Testis (tissue), 3 donors: Measurements from ENCODE around the gene LNP1. TPM values are rescaled to one million over a fixed set of nuclear protein-coding genes. Genes with fewer than 3 reads are reported as not detected.

Source experiments
- DNase-seq: peaks from one replicate; pipeline ENCODE4 v3.0.0-alpha.2; 2019
- H3K27ac ChIP-seq, 2 donors: fragments of 200-600 bp; sonication (generic); one replicate each; pipeline ENCODE4 v1.5.1; 2019
- H3K27me3 ChIP-seq: fragments of 200-600 bp; sonication (generic); one replicate; pipeline ENCODE4 v1.5.1; 2019
- H3K36me3 ChIP-seq: fragments of 200-600 bp; sonication (generic); one replicate; pipeline ENCODE4 v1.5.1; 2017; ENCODE audit warnings: low read depth; ENCODE audit errors: missing control alignments
- H3K4me1 ChIP-seq: fragments of 200-600 bp; sonication (generic); one replicate; pipeline ENCODE4 v1.5.1; 2019
- H3K4me3 ChIP-seq, 2 donors: fragments of 200-600 bp; sonication (generic); one replicate each; pipeline ENCODE4 v1.5.1; 2017 to 2019
- H3K9me3 ChIP-seq: fragments of 200-600 bp; sonication (generic); one replicate; pipeline ENCODE4 v1.5.1; 2017
- CTCF ChIP-seq, 3 experiments: fragments of 450-650 bp in 2 of 3; fragments of 200-600 bp in 1 of 3; sonication (generic) in 1 of 3; IDR thresholded peaks; one replicate each; pipeline ENCODE4 v1.5.1; 2016 to 2019; ENCODE audit warnings: antibody characterized with exemption in 3 of 3, mild to moderate bottlenecking in 2 of 3, moderate library complexity in 1 of 3
- POLR2A ChIP-seq: fragments of 450-650 bp; IDR thresholded peaks from one replicate; pipeline ENCODE4 v1.6.1; 2017; ENCODE audit warnings: antibody characterized with exemption, mild to moderate bottlenecking, moderate library complexity
- WGBS, 2 donors: methylation state at CpG; one replicate each; pipeline ENCODE4 v1.1.5; 2018; 5-methylcytosine and 5-hydroxymethylcytosine counted together
- intact Hi-C: fragments of 100-400 bp; cut with DNase I; formaldehyde crosslinking; loops from one replicate; pipeline ENCODE4 v1.15.1; 2023; ENCODE audit warnings: low total_unique reads
- polyA plus RNA-seq: library from polyadenylated mRNA; stranded (reverse); fragments of 350-450 nt; fragmentation: Illumina TruSeq; extraction: RNeasy Lipid Tissue Mini Kit (QIAGEN cat#74804); gene quantifications from one replicate; pipeline ENCODE4 v1.2.3, GENCODE V29; 2014; ENCODE audit warnings: low read depth, low replicate concordance; ENCODE audit not compliant: insufficient read depth
- total RNA-seq, 2 donors: library from RNA; depleted of rRNA; stranded (reverse); fragments of >200 nt; gene quantifications; one replicate each; pipeline ENCODE4 v1.2.3, GENCODE V29; 2016

The LNP1 gene
- total and polyA plus RNA-seq, 3 donors from 2014 or later, result 14.1 to 57.6 (median 20.9) TPM

DNA sequence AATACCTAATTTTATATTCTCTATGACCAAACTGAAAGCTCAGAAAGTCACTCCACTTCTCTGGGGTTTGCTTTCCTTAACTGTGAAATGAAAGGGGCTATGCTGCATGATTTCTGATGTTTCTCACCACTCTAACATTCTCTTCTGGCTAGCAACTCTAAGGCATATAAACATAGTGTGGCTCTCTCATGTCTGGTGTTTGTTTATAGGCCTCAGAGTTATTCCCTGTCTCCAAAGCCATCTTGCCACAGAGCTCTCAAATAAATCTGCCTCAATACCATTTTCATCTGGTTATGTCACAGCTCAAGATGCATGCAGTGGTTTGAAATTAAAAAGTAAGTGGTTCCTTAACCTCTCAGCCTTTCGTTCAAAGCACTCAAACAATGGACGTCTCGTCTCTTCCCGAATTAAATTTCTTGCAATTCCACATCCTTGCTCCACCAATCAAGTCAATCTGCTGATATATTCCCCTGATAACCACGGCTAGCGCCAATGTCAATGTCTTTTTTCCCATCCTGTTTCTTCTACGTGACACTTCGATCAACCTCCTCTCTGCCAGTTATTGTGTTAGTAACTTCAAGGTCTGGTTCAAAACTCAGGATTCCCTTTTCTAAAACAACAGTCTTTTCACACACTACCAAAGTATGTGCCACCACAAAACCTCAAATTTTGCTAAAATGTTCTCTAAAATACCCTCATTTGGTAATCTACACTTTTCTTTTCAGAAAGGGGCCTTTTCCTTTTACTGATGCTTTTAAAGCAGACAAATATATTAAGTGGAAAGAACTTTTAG, 16.4 kb upstream of the LNP1 start:
- Histone ChIP-seq H3K27me3 (no peaks in the 10 kb centered on the region), H3K36me3 (no peaks in the 10 kb centered on the region), H3K27ac (no peak overlapping the region), H3K4me3 (no peak overlapping the region), H3K4me1 (no peaks in the 10 kb centered on the region), H3K9me3 (no peaks in the 10 kb centered on the region)
- no peak for DNase-seq
- intact Hi-C loops, result no loop called here
- WGBS, 2 donors, result 96% methylated on average over 8 of the region's 8 CpGs
- TF ChIP-seq CTCF (IDR thresholded peaks at IDR 0.05) (no peak), POLR2A (no peak)

GRCh38 chr3:100386437-100387074, 14.8 kb upstream of the LNP1 start:
- no peak for DNase-seq
- Histone ChIP-seq H3K9me3 (no peaks in the 10 kb centered on the region), H3K4me1 (no peaks in the 10 kb centered on the region), H3K27me3 (no peaks in the 10 kb centered on the region), H3K36me3 (no peaks in the 10 kb centered on the region), H3K4me3 (no peak overlapping the region), H3K27ac (no peak overlapping the region)
- no peak for TF ChIP-seq CTCF (IDR thresholded peaks at IDR 0.05)
- TF ChIP-seq POLR2A, result no peak
- intact Hi-C loops, result no loop called here

- 95 to 97% methylated on average over 1 of the region's 1 CpG for WGBS, 2 donors
- no peaks in the 10 kb centered on the region for H3K4me1 ChIP-seq
- intact Hi-C loops, result no loop called here
- H3K27ac ChIP-seq, result no peak overlapping the region
- DNase-seq, result no peak
- H3K9me3 ChIP-seq, result no peaks in the 10 kb centered on the region
- H3K27me3 ChIP-seq, result no peaks in the 10 kb centered on the region
- H3K36me3 ChIP-seq, result no peaks in the 10 kb centered on the region
- no peak overlapping the region for H3K4me3 ChIP-seq
- no peak for TF ChIP-seq POLR2A
- TF ChIP-seq CTCF (IDR thresholded peaks at IDR 0.05), result no peak
Measured at GRCh38 chr3:100389025-100389424, 12.3 kb upstream of the LNP1 start.

GRCh38 chr3:100395679-100396431, 5.5 kb upstream of the LNP1 start:
- Histone ChIP-seq H3K4me1 (peaks cover 4% of the 10 kb centered on the region), H3K4me3 (no peak overlapping the region), H3K36me3 (no peaks in the 10 kb centered on the region), H3K9me3 (no peaks in the 10 kb centered on the region), H3K27ac (no peak overlapping the region), H3K27me3 (no peaks in the 10 kb centered on the region)
- TF ChIP-seq POLR2A, result no peak
- no peak for TF ChIP-seq CTCF (IDR thresholded peaks at IDR 0.05)
- DNase-seq, result no peak
- intact Hi-C loops, result no loop called here
- WGBS, 2 donors, result 73 to 77% methylated on average over 2 of the region's 2 CpGs
